NCI-H69 (cell line): ENCODE results near the gene CDKL4.
"Not testable (repeated sequence)": the region's sequence is repeated elsewhere in the genome, so short reads cannot be mapped to it uniquely, and the experiment has no call there.

Source experiments
- DNase-seq: peaks from one replicate; lab custom pipeline; 2025; lab: John Stamatoyannopoulos, UW

CDKL4 gene

DNA sequence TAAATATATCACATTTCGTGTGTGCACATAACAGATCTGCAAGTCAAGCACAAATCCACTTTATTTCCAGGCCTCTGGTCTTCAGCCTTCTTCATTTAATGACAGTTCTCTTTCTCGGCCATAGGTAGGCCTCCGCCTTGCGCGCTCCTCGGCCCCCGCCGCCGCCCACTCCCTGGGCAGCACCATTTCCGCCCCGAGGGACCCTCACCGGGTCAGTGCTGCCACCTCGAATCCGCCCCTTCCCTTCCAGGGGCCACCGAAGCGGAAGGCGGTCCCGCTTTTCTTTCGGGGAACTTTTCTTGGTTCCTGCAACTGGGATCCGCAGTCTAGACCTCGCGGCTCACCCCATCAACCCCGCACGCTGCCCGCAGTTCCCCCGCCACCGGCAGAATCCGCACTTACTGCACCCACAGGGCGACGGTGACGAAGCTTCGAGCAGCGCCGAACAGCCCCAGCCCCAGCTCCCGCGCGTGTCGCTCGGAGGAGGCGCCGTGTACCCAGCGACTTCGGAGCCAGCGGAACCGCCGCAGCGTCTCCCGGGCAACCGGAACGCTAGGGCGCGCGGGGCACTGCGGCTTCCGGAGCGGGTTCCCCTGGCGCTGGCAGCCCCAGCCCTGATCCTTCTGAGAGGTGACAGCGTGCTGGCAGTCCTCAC is at the start of gene CDKL4:
Gene CDKL4, minus strand, starts transcription at position 502 of the 655 bp plus-strand sequence.
- DNase-seq = peak; percentile 77

DNA sequence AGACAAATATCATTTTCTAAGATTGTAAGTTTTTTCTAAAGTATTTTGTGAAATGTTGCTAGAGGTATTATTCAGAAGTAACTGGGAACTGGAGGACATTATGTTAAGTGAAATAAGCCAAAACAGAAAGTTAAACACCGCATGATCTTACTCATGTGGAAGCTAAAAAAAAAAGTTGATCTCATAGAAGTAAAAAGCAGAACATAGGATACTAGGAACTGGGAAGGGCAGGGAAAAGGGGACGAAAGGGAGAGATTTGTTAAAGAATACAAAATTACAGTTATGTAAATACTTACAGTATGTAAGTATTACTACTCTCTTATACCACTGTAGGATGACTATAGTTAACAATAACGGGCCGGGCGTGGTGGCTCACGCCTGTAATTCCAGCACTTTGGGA is 46.7 kb upstream of the CDKL4 start:
- no peak for DNase-seq

DNA sequence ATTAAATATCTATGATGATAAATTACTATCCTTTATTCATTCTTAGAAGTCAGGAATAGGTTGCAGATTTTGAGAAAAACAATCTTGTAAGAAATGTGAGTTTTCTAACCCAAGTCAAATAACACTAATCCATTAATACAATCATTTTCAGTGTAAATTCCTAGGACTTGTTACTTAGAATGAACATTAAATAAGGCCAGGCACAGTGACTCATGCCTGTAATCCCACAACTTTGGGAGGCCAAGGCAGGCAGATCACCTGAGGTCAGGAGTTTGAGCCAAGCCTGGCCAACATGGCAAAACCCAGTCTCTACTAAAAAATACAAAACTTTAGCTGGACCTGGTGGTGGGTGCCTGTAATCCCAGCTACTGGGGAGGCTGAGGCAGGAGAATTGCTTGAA is 45.8 kb upstream of the CDKL4 start:
- DNase-seq = no peak

DNA sequence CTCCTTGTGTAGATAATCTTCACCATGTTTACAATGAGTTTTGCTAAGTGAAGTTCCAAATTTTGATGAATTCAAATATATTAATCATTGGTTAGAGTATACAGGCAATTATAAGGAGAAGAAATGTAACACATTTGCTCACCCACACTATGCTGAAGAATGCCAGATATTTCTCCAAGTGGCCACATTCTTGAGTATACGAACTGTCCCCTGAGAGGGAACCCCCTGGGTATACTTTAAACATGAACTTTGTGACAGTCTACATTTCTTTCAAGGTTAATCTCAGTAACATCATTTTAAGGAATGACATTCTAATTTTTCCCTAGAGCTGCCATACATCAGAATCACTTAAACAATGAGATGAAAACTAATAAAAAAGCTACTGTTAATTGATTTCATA is 39.8 kb upstream of the CDKL4 start:
- DNase-seq = no peak

DNA sequence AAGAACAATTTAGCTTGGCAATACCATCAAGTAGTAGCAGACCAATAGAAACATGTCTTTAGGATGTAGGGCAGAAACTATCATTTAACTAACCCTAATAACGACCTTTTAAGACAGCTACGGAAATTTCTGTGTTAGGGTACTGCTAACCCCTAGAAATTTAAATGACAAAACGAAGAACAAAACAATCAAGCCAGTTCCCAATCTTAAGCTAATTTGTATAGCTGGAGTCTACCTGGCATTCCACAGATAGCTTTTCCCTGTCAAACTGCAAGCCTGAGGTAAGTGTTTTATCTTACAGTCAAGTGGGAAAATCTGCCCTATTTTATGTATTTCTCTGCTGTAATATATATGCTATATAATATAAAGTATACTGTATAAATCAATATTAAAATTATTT is 37.6 kb upstream of the CDKL4 start:
- DNase-seq = no peak

DNA sequence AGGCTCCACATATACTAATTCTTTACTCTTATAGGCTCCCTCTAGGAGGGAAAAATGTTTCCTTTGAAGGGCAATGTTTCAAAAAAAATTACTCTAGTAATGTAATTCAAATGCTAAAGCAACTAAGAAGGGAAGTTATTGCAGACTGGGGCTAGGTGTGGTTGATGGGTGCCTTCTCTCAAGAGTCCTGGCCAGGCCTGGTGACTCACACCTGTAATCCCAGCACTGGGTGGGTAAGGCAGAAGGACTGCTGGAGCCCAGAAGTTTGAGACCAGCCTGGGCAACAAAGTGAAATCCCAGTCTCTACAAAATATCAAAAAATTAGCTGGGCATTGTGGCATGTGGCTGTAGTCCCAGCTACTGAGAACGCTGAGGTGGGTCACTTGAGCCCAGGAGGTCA is 31.2 kb upstream of the CDKL4 start:
- DNase-seq = no peak

DNA sequence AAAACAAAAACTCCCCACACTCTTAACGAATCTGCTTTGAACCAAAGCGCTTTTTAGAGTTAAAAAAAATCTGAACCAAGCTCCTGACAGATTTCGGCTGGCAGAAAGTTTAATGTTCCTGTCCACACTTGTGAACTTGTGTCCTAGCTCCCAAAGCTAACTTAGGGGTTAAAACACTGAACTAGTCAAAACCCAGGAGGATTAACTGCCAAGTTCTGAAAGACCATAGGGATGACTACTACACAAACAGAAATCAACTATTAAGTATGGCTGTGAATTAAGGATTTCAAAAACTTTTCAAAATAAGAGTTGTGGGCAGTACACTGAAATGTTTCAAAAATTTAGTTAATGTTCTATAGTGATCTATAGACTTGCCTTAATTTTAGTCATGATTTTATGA is 26.2 kb upstream of the CDKL4 start:
- DNase-seq = no peak

DNA sequence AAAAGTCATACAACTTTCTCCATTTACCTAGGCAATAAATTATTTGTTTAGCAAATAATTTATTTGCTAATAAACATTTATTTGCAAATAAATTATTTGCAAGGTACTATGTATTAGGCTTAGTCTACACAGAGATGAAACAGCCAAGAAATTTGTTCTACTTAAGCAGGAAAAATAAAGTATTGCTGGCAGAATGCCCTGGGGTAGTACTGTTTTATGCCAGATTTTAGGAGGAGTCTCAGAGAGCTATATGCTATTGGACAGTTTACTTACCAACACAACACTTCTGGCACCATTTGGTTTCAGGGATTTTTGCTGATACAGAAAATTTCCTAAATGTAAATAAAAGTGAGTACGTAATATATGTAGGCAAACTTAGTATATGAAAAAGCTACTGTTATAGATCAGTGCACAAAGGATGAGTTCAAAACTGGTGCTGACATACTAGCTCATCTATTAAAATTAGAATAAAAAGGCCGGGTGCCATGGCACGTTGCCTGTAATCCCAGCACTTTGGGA is 23.2 kb upstream of the CDKL4 start:
- DNase-seq = no peak

DNA sequence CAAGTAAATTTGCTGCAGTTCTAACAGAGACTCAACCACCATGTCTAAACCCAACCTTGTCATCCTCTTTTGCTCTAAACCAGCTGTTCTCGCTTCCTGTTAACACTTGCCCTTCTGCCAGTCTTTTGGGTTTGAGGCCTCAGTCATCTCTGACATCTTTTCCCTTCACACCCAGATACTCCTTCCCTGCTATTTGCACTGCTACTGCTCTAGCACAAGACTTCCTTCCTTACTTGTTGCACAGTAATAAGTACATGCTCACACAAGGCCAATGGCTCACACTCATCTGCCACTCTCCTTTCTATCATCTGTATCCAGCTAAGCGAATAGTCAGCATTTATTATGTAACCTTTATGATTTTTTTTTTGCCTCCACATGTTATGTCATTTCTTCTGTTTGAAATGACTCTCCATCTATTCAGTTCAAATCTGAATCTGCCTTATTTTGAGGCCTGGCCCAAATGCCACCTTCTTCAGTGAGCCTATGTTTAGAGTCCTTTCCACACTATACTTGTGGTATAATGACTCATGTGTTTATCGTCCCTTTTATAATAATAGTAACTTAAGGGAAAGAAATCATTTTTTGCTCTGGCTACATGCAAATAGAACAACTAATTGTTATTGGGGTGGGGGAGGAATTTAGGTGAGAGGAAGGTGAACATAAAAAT is 22.5 kb upstream of the CDKL4 start:
- DNase-seq = peak; percentile 12

DNA sequence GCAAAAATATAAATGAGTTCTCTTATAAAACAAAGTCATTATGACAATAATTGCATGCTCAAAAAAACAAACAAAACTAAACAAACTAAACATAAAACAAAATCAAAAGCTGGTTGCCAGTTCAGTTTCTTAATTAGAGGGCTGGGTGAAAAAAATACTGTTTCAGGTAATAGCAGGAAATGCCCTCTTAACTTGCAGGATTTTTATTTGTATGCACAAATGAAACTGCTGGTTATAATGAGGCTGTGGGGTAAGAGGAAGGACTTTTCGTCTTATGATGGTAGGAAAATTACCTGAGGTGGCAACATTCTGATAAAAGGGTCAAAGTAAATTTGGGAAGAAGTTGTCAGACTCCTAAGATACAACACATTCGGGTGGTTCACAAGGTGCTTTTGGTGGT is 21.5 kb upstream of the CDKL4 start:
- DNase-seq = peak; percentile 83

DNA sequence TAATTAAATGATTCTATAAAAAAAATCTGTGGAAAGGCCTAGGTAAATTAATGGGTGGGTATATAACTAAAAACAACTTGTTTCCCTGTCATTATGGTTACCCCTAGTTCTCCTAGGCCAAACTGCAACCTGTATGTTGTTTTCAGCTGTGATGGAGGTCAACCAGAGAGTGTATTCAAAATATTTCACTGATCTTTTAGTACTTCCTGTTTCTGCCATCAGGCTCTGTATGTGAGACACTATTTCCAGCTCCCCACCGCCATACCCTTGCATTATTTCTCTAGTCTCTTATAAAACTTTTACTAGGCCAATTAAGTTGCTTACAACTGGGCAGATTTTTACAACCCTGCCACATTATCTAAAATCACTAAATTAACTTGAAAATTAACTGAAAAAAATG is 21.0 kb upstream of the CDKL4 start:
- DNase-seq = peak; percentile 32

DNA sequence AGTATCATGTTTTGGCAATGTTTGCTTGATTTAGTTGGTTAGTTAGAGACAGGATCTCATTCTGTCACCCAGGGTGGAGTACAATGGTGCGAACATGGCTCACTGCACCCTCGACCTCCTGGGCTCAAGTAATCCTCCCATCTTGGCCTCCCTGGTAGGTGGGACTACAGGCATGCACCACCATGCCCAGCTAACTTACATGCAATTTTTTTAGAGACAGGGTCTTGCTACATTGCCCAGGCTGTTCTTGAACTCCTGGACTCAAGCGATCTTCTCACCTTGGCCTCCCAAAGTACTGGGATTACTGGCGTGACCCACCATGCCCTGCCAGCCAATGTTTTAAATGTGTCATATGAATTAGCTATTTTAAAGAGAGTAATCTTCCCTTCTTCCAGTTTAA is 16.3 kb upstream of the CDKL4 start:
- no peak for DNase-seq

DNA sequence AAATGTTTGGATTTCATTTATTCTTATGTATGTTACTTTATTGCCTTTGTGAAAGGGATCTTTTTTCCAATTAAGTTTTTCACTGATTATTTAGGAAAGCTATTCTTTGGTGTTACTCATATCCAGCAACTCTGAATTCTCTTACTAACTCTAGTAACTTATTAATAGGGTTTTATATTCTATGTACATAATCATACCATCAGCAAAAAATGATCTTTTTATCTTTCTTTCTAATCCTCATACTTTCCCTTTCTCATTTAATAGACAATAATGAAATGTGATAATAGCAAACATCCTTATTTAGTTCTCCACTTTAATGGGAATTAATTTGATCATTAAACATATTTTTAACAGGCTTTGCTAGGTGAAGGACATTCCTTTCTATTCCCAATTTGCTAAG is 12.3 kb upstream of the CDKL4 start:
- DNase-seq = no peak

DNA sequence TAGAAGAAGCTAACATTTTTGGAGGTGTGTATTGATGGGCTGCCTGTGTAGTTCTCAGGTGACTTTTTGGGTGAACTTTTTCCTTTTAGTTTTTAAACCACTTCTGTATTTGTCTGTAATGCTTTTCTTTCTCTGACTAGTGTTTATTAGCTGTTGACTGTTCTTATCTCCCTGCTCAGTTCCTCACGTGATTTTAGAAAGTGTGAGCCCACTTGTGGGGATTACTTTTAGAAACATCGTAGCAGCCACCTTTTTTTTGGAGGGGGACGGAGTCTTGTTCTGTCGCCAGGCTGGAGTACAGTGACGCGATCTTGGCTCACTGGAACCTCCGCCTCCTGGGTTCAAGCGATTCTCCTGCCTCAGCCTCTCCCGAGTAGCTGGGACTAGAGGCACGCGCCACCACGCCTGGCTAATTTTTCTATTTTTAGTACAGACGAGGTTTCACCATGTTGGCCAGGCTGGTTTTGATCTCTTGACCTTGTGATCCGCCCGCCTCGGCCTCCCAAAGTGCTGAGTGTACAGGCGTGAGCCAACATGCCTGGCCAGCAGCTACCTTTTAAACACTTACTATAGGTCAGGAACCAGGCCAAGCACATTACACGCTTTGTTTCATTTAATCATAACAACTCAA is 9.2 kb upstream of the CDKL4 start:
- no peak for DNase-seq

DNA sequence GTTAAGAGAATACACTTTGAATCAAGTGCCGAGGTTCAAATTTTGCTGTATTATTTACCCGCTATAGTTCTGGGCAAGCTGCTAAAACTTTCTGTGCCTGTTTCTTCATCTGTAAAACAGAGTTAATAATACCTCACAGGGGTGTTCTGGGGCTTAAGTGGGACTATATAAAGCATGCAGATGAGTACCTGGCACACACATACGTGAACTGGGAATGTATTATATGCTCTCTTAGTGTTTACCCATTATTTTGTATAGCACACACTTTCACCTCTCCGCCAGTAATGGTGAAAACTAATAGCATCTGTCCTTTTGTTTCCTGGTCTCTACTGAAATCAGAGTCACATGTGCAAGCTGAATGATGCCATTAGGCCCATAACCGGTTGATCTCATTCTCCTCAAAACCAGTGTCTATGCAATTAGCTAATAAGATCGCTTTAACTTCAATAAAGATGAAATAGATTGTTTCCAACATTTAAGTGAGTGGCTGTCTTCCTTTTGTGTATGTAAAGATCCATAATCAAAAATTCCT is 3.8 kb upstream of the CDKL4 start:
- peak; percentile 10 for DNase-seq

DNA sequence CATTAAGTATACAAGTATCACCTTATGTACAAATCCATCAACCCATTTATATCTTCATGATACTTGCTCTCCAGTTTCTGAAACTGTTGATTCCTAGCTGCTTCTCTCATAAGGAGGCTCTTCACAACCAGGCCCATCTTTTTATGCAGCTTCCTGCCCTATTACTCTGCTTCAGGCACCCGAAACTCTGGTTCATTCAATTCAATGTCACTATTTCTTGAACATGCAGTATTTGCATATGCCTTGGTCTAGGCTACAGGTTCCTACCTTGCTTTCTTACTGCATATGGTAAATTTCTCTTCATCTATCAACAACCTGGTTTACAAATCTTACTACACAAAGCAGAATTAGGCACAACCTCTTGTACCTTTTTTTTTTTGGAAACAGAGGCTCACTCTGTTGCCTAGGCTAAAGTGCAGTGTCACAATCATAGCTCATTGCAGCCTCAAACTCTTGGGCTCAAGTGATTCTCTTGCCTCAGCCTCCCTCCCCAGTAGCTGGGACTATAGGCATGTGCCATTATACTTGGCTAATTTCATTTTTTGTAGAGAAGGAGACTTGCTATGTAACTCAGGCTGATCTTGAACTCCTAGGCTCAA is 2.7 kb upstream of the CDKL4 start:
- no peak for DNase-seq

DNA sequence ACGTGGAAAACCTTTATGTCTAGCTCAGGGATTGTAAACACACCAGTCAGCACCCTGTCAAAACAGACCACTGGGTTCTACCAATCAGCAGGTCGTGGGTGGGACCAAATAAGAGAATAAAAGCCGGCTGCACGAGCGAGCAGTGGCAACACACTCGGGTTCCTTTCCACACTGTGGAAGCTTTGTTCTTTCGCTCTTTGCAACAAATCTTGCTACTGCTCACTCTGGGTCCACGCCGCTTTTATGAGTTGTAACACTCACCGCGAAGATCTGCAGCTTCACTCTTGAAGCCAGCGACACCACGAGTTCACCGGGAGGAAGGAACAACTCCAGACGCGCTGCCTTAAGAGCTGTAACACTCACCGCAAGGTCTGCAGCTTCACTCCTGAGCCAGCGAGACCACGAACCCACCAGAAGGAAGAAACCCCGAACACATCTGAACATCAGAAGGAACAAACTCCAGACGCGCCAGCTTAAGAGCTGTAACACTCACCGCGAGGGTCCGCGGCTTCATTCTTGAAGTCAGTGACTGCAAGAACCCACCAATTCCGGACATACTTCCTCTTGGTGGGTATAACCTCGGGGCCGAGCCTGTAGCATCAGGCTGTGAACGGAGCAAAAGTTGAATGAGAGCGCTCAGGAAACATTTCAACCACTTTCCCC is 1.3 kb upstream of the CDKL4 start:
- DNase-seq = not testable (repeated sequence)

DNA sequence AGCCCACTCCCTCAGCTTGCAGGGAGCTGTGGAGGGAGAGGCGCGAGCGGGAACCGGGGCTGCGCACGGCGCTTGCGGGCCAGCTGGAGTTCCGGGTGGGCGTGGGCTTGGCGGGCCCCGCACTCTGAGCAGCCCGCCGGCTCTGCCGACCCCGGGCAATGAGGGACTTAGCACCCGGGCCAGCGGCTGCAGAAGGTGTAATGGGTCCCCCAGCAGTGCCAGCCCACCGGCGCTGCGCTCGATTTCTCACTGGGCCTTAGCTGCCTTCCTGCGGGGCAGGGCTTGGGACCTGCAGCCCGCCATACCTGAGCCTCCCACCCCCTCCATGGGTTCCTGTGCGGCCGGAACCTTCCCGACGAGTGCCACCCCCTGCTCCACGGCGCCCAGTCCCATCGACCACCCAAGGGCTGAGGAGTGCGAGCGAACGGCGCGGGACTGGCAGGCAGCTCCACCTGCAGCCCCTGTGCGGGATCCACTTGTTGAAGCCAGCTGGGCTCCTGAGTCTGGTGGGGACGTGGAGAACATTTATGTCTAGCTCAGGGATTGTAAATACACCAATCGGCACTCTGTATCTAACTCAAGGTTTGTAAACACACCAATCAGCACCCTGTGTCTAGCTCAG is 582 bp upstream of the CDKL4 start:
- DNase-seq = peak; percentile 13

DNA sequence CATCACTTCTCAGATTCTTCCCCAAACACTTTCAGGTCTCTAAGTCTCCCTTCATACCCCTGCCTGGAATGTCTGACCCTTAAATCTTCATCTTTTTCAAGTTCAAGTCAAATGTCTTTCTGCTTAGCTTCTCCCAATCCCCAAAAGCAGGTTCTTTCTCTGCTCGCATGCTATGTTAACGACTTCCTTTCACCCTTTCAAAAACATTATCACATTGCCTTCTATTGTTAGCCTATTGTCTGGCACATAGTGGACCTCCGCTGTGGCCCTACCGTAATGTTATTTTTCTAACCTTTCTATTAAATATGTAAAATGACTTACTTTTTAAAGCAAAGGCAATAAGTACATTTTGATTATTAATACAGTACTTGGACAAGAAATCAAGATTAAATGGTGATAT is 2.2 kb downstream of the CDKL4 start:
- DNase-seq = no peak

DNA sequence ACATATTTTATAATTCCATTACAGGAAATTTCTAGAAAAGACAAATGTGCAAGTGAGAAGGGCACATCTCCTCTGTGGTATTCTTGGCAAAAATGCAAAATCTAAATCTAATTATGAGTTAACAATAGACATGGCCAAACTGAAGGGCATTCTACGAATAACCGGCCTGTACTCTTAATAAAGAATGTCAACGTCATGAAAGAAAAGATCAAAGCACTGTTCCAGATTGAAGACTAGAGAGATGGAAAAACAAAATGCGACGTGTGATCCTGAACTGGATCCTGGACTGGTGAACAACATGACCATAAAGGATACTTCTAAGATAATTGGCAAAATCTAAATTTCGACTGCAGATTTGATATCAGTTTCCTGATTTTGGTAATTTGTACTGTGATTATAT is 3.0 kb downstream of the CDKL4 start:
- no peak for DNase-seq

DNA sequence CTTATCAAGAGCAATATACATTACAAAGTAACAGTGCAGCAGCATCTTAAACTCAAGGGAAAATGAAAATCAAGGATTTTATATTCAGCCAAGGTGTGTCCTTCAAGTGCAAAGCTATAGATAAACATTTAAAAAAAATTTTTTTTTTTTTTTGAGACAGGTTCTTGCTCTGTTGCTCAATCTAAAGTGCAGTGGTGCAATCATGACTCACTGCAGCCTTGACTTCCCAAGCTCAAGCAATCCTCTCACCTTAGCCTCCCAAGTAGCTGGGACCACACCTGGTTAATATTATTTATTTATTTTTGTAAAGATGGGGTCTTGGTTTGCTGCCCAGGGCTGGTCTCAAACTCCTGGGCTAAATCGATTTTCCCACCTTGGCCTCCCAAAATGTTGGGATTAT is 9.0 kb downstream of the CDKL4 start:
- no peak for DNase-seq

DNA sequence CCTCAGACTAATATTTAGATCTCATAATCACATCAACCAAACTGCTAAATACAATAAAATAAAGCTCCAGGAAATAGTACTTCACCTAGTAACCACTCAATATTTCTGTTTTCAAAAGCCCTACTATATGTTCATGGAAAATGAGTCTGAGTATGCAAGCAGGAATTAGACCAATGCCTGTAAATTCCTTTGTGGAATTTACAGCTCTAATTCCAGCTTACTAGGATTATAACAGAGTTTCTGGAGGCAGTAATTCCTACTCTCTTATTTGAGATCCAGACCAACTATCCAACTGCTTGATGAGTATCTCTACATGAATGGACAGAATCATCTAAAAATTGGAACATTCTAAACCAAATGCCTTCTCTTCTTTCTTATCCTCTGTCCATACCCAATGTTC is 11.6 kb downstream of the CDKL4 start:
- DNase-seq = no peak
